ENCODE measurements around the gene MIGA2. TPM values are rescaled to one million over a fixed set of nuclear protein-coding genes. Genes with fewer than 3 reads are reported as not detected.

MIGA2 gene
- total and polyA plus RNA-seq, 2 experiments from 2014 or later = 19.3 to 47.8 TPM

- Histone ChIP-seq H3K4me1 (ENCODE audit: insufficient read depth) (peaks cover 5% of the 10 kb centered on the region; the same call in 1 of the 2 replicates), H3K9me2 (ENCODE audit: insufficient read depth) (no peaks in the 10 kb centered on the region), H4K20me1 (replicated peaks; ENCODE audit: insufficient read depth) (no peaks in the 10 kb centered on the region; the same call in 1 of the 2 replicates), H3K27ac (ENCODE audit: low read depth) (0 out of 2 replicates have a peak overlapping the region, but pooled peaks have one; percentile 29), H3K36me3 (ENCODE audit: insufficient read depth) (no peaks in the 10 kb centered on the region), H2AFZ (peak overlapping the region; percentile 78; the same call in 1 of the 2 replicates), H3K27me3 (ENCODE audit: insufficient read depth) (no peaks in the 10 kb centered on the region), H3K79me2 (replicated peaks; ENCODE audit: insufficient read depth) (peaks cover 34% of the 10 kb centered on the region), H3K4me2 (peak overlapping the region; percentile 83), H3K4me3 (peak overlapping the region; percentile 76), H3F3A (replicated peaks; ENCODE audit: low read depth) (0 out of 2 replicates have a peak, but pooled peaks cover 4% of the 10 kb centered on the region)
- Mint-ChIP-seq H3K27ac (no peak overlapping the region), H3K27me3 (ENCODE audit: insufficient read depth, low read depth, poor library complexity) (peaks cover 16% of the 10 kb centered on the region), H3K4me1 (peaks cover 3% of the 10 kb centered on the region), H3K36me3 (ENCODE audit: low read depth) (no peaks in the 10 kb centered on the region; the same call in 1 of the 3 replicates), H3K4me3 (peak overlapping the region; percentile 99), H3K9me3 (no peaks in the 10 kb centered on the region)
- DNase-seq (ENCODE audit: low spot score) = no peak
- no peak for TF ChIP-seq CREB1 (CRISPR knock-in tag; IDR thresholded peaks at IDR 0.05; ENCODE audit: low read depth)
- no peak for TF ChIP-seq ZNF462 (CRISPR knock-in tag; IDR thresholded peaks at IDR 0.05)
- no peak for TF ChIP-seq EZH2phosphoT487 (IDR thresholded peaks at IDR 0.05; ENCODE audit: unreplicated experiment)
- TF ChIP-seq NANOG (IDR thresholded peaks at IDR 0.05; ENCODE audit: borderline replicate concordance) = no peak
- TF ChIP-seq JUNB (IDR thresholded peaks at IDR 0.05; ENCODE audit: unreplicated experiment) = no peak
- TF ChIP-seq ZNF331 (CRISPR knock-in tag; IDR thresholded peaks at IDR 0.05; ENCODE audit: low read depth) = no peak
- TF ChIP-seq ETS1 (IDR thresholded peaks at IDR 0.05) = no peak
- TF ChIP-seq ZNF114 (CRISPR knock-in tag; IDR thresholded peaks at IDR 0.05) = no peak
- no peak for TF ChIP-seq POLR2AphosphoS5 (IDR thresholded peaks at IDR 0.05; ENCODE audit: low read depth)
- TF ChIP-seq REST (IDR thresholded peaks at IDR 0.05; ENCODE audit: unreplicated experiment) = no peak
- TF ChIP-seq CTCF (conservative IDR thresholded peaks at IDR 0.05; ENCODE audit: low read depth in 2 of 2) = no peak
- no peak for TF ChIP-seq STAT1 (IDR thresholded peaks at IDR 0.05; ENCODE audit: unreplicated experiment)
- no peak for TF ChIP-seq EZH2 (IDR thresholded peaks at IDR 0.05; ENCODE audit: low read depth, unreplicated experiment)
- ATAC-seq = no peak
Measured at GRCh38 chr9:129079829-129080228, 43.4 kb downstream of the MIGA2 start.
